ENCODE data around the gene IL23A.
"Not testable (repeated sequence)": the region's sequence is repeated elsewhere in the genome, so short reads cannot be mapped to it uniquely, and the experiment has no call there.

IL23A gene

DNA sequence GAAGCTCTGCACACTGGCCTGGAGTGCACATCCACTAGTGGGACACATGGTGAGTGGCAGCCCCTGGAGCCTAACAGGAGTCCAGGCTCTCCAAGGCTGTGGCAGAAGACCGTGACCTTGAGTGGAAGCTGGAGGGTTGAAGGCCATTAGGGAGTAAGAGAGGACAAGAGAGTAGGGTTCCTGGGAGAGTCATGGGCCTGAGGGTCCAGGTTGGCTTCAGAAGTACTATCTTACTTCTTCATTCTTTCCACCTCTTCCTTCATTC, 406 bp downstream of the IL23A start:
- H3K27ac ChIP-seq (ENCODE audit: low read depth, low read length): peak overlapping the region; percentile 73
- peaks cover 31% of the 10 kb centered on the region for H3K4me1 ChIP-seq (ENCODE audit: control insufficient read depth, insufficient read depth, low read length)
- H3K9me3 ChIP-seq (ENCODE audit: control insufficient read depth, insufficient read depth, low read depth, low read length): no peaks in the 10 kb centered on the region
- H3K4me3 ChIP-seq (ENCODE audit: low read depth, low read length): peak overlapping the region; percentile 49
- H3K36me3 ChIP-seq (ENCODE audit: control insufficient read depth, insufficient read depth, low read length): peaks cover 23% of the 10 kb centered on the region
- H3K9ac ChIP-seq (ENCODE audit: low read length): peak overlapping the region; percentile 79
- no peaks in the 10 kb centered on the region for H3K27me3 ChIP-seq (ENCODE audit: control insufficient read depth, insufficient read depth, low read length)

GRCh38 chr12:56341616-56342015, 2.9 kb downstream of the IL23A start:
- no peaks in the 10 kb centered on the region for H3K9me3 ChIP-seq (ENCODE audit: control insufficient read depth, insufficient read depth, low read depth, low read length)
- no peak overlapping the region for H3K4me3 ChIP-seq (ENCODE audit: low read depth, low read length)
- H3K36me3 ChIP-seq (ENCODE audit: control insufficient read depth, insufficient read depth, low read length): peaks cover 38% of the 10 kb centered on the region
- H3K9ac ChIP-seq (ENCODE audit: low read length): no peak overlapping the region
- no peak overlapping the region for H3K27ac ChIP-seq (ENCODE audit: low read depth, low read length)
- no peaks in the 10 kb centered on the region for H3K27me3 ChIP-seq (ENCODE audit: control insufficient read depth, insufficient read depth, low read length)
- H3K4me1 ChIP-seq (ENCODE audit: control insufficient read depth, insufficient read depth, low read length): peaks cover 23% of the 10 kb centered on the region

GRCh38 chr12:56342290-56342689, 3.6 kb downstream of the IL23A start:
- H3K27me3 ChIP-seq (ENCODE audit: control insufficient read depth, insufficient read depth, low read length); H3K4me3 ChIP-seq (ENCODE audit: low read depth, low read length); H3K9me3 ChIP-seq (ENCODE audit: control insufficient read depth, insufficient read depth, low read depth, low read length); H3K27ac ChIP-seq (ENCODE audit: low read depth, low read length); H3K9ac ChIP-seq (ENCODE audit: low read length): not testable (repeated sequence)
- H3K36me3 ChIP-seq (ENCODE audit: control insufficient read depth, insufficient read depth, low read length): peaks cover 45% of the 10 kb centered on the region
- H3K4me1 ChIP-seq (ENCODE audit: control insufficient read depth, insufficient read depth, low read length): peaks cover 19% of the 10 kb centered on the region

DNA sequence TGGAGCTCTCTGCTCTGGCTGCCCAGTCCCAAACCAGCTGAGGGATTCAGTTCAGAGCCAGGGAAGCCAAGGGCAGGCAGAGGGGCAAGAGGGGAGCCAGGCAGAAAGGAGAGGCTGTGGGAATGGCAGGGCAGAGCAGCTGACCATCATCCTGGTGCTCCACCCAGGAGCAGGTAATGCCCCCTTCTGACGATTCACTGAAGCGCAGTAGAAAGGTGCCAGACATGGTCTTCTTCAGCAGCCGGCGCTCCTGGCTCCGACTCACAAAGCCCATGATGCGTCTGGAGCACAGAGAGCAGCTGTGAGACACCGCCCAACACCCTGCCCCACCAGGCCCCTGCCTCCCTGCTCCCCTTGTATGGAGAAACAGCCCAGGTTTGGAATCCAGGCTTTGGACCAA, 8.0 kb downstream of the IL23A start:
- peaks cover 77% of the 10 kb centered on the region for H3K36me3 ChIP-seq (ENCODE audit: control insufficient read depth, insufficient read depth, low read length)
- no peaks in the 10 kb centered on the region for H3K27me3 ChIP-seq (ENCODE audit: control insufficient read depth, insufficient read depth, low read length)
- no peak overlapping the region for H3K9ac ChIP-seq (ENCODE audit: low read length)
- no peaks in the 10 kb centered on the region for H3K9me3 ChIP-seq (ENCODE audit: control insufficient read depth, insufficient read depth, low read depth, low read length)
- no peak overlapping the region for H3K27ac ChIP-seq (ENCODE audit: low read depth, low read length)
- no peak overlapping the region for H3K4me3 ChIP-seq (ENCODE audit: low read depth, low read length)
- no peaks in the 10 kb centered on the region for H3K4me1 ChIP-seq (ENCODE audit: control insufficient read depth, insufficient read depth, low read length)

DNA sequence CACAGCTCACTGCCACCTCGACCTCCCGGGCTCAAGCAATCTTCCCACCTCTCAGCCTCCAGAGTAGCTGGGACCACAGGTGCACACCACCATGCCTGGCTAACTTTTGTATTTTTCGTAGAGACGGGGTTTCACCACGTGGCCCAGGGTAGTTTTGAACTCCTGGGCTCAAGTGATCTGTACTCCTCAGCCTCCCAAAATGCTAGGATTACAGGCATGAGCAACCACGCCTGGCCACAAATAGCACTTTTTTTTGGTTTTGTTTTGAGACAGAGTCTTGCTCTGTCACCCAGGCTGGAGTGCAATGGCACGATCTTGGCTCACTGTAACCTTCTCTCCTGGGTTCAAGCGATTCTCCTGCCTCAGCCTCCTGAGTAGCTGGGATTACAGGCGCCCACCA, 8.6 kb downstream of the IL23A start:
- not testable (repeated sequence) for H3K4me3 ChIP-seq (ENCODE audit: low read depth, low read length); H3K4me1 ChIP-seq (ENCODE audit: control insufficient read depth, insufficient read depth, low read length); H3K9me3 ChIP-seq (ENCODE audit: control insufficient read depth, insufficient read depth, low read depth, low read length); H3K9ac ChIP-seq (ENCODE audit: low read length); H3K27ac ChIP-seq (ENCODE audit: low read depth, low read length); H3K27me3 ChIP-seq (ENCODE audit: control insufficient read depth, insufficient read depth, low read length)
- peaks cover 78% of the 10 kb centered on the region for H3K36me3 ChIP-seq (ENCODE audit: control insufficient read depth, insufficient read depth, low read length)

- Histone ChIP-seq H3K4me1 (ENCODE audit: control insufficient read depth, insufficient read depth, low read length) (no peaks in the 10 kb centered on the region), H3K36me3 (ENCODE audit: control insufficient read depth, insufficient read depth, low read length) (peaks cover 77% of the 10 kb centered on the region), H3K9ac (ENCODE audit: low read length) (no peak overlapping the region), H3K4me3 (ENCODE audit: low read depth, low read length) (no peak overlapping the region), H3K27me3 (ENCODE audit: control insufficient read depth, insufficient read depth, low read length) (no peaks in the 10 kb centered on the region), H3K9me3 (ENCODE audit: control insufficient read depth, insufficient read depth, low read depth, low read length) (no peaks in the 10 kb centered on the region), H3K27ac (ENCODE audit: low read depth, low read length) (no peak overlapping the region)
These were observed 10.1 kb downstream of the IL23A start for GRCh38 chr12:56348776-56349175.

DNA sequence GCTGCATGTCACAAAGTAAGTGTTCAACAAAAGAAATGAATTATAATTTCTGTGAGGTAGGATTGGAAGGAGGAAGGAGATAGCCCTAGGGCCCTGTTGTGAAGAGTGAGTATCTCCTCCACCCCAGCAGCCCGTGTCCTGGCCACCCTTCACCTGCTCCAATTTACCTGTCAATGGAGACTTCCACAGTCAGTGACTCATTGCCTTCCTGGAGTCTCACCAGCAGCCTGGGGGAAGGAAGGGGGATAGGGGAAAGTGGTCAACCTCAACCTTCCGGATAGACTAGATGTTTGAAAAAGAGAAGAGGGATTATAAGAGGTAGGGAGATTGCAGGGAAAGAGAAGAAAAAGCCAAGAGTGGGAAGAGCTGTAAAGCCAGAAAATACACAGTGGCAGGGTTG, 12.0 kb downstream of the IL23A start:
- Histone ChIP-seq H3K9me3 (ENCODE audit: control insufficient read depth, insufficient read depth, low read depth, low read length) (no peaks in the 10 kb centered on the region), H3K4me1 (ENCODE audit: control insufficient read depth, insufficient read depth, low read length) (no peaks in the 10 kb centered on the region), H3K4me3 (ENCODE audit: low read depth, low read length) (no peak overlapping the region), H3K9ac (ENCODE audit: low read length) (no peak overlapping the region), H3K36me3 (ENCODE audit: control insufficient read depth, insufficient read depth, low read length) (peaks cover 85% of the 10 kb centered on the region), H3K27ac (ENCODE audit: low read depth, low read length) (no peak overlapping the region), H3K27me3 (ENCODE audit: control insufficient read depth, insufficient read depth, low read length) (no peaks in the 10 kb centered on the region)

DNA sequence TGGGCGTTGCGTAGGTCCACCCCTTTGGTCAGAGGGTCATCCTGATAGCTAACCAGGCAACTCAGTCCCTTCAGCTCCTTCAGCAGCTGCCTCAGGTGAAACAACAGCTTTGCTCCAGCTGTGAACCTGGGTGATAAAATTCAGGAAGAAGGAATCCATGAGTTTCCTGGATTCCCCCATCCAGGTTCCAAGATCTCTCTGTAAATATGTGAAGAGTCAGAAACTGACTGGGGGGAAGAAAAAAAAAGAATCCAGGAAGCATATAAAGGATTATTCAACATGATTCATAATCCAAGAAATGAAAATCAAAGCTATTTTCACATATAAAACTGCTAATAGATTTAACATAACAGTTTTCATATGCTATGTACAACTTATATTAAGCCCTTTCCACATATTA, 12.6 kb downstream of the IL23A start:
- Histone ChIP-seq H3K27me3 (ENCODE audit: control insufficient read depth, insufficient read depth, low read length) (no peaks in the 10 kb centered on the region), H3K9me3 (ENCODE audit: control insufficient read depth, insufficient read depth, low read depth, low read length) (no peaks in the 10 kb centered on the region), H3K9ac (ENCODE audit: low read length) (no peak overlapping the region), H3K36me3 (ENCODE audit: control insufficient read depth, insufficient read depth, low read length) (peaks cover 85% of the 10 kb centered on the region), H3K4me1 (ENCODE audit: control insufficient read depth, insufficient read depth, low read length) (no peaks in the 10 kb centered on the region), H3K27ac (ENCODE audit: low read depth, low read length) (no peak overlapping the region), H3K4me3 (ENCODE audit: low read depth, low read length) (no peak overlapping the region)

GRCh38 chr12:56358836-56359532, 20.3 kb downstream of the IL23A start:
- Histone ChIP-seq H3K27ac (ENCODE audit: low read depth, low read length) (no peak overlapping the region), H3K27me3 (ENCODE audit: control insufficient read depth, insufficient read depth, low read length) (no peaks in the 10 kb centered on the region; the same call in 1 of the 2 replicates), H3K9ac (ENCODE audit: low read length) (peak overlapping the region; percentile 56), H3K9me3 (ENCODE audit: control insufficient read depth, insufficient read depth, low read depth, low read length) (no peaks in the 10 kb centered on the region), H3K4me3 (ENCODE audit: low read depth, low read length) (peak overlapping the region; percentile 80), H3K36me3 (ENCODE audit: control insufficient read depth, insufficient read depth, low read length) (peaks cover 23% of the 10 kb centered on the region), H3K4me1 (ENCODE audit: control insufficient read depth, insufficient read depth, low read length) (no peaks in the 10 kb centered on the region)

DNA sequence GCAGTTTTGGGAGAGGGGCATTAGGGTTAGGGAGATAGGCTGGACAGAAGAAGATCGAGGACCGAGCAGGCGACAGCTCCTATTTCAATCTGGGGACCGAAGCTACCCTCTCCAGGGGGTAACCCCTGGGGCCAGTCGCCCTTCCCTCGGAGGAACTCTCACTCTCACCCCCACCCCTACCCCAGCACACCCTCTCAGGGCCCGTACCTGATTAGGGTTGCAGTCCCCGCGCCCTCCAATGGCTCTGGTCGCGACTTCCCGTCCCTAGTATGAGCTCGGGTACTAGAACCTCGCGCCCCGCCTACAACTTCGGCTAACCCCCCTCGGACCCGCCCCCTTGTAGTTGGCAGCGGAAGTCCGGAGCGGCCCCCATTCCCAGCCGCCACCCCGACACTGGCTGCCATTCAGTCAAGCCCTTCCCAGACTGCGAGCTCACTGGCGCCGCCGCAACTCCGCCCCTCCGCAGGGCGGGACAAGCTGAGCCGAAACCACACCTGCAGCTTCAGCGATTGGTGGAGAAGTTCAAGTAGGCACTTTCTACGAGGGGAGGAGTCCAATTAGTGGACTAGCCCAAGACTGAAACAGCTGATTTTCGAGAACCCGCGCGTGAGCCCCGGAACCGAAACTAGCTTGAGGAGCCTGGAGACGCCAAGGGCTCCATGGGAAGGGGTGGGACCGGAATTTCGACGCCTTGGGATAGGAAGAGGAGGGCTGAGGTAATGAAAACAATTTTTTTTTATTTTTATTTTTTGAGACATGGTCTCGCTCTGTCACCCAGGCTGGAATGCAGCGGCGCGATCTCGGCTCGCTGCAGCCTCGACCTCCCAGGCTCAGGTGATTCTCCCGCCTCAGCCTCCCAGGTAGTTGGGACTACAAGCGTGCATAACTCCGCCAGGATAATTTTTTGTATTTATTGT, 21.4 kb downstream of the IL23A start, which contains the start of gene STAT2:
STAT2 (minus strand) TSS at position 257 of the 917 bp plus-strand sequence. CDS start 3,536 bp downstream, outside the sequence.
- Histone ChIP-seq H3K27ac (ENCODE audit: low read depth, low read length) (peak within 1 kb of the TSS; percentile 13; the same call in 1 of the 2 replicates), H3K9me3 (ENCODE audit: control insufficient read depth, insufficient read depth, low read depth, low read length) (no peaks in the 10 kb centered on the region)

DNA sequence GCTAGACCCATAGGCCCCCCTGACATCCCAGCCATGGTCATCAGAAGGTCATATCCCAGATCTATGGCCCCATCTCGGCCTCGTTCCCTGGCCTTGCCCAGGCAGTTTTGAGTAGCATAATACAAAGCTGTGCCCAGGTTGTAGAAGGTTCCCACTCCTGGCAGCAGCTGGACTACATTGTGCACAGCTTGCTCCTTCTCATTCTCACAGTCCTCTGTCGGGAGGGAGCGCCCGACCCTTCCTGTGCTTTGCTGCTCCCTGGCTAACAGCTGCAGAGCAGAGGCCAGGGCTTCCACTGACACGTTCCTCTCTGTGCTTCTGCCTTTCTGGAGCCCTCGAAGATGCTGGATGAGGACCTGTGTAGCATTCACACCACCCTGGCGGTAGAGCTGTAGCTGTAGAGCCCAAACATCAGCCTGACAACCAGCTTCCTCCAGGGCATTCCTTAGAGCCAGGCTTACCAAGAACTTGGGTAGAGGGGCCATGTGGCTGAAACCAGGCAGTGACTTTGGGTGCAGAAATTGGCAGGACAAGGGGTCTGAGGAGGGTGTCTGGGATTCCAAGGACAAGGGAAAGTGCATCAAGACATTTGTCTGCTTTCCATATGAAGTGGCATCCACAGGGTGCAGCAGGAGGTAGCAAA, 22.9 kb downstream of the IL23A start:
- Histone ChIP-seq H3K36me3 (ENCODE audit: control insufficient read depth, insufficient read depth, low read length) (no peaks in the 10 kb centered on the region), H3K27ac (ENCODE audit: low read depth, low read length) (no peak overlapping the region), H3K27me3 (ENCODE audit: control insufficient read depth, insufficient read depth, low read length) (no peaks in the 10 kb centered on the region; the same call in 1 of the 2 replicates), H3K4me3 (ENCODE audit: low read depth, low read length) (peak overlapping the region; percentile 80; the same call in 1 of the 2 replicates), H3K9me3 (ENCODE audit: control insufficient read depth, insufficient read depth, low read depth, low read length) (no peaks in the 10 kb centered on the region), H3K9ac (ENCODE audit: low read length) (no peak overlapping the region), H3K4me1 (ENCODE audit: control insufficient read depth, insufficient read depth, low read length) (no peaks in the 10 kb centered on the region)

More for the DNA sequence above, 21.4 kb downstream of the IL23A start, which contains the start of gene STAT2:
- peak within 1 kb of the TSS; percentile 59 for H3K9ac ChIP-seq (ENCODE audit: low read length)
- H3K4me3 ChIP-seq (ENCODE audit: low read depth, low read length): peak within 1 kb of the TSS; percentile 80
- H3K4me1 ChIP-seq (ENCODE audit: control insufficient read depth, insufficient read depth, low read length): no peaks in the 10 kb centered on the region
- peaks cover 13% of the 10 kb centered on the region for H3K36me3 ChIP-seq (ENCODE audit: control insufficient read depth, insufficient read depth, low read length)
- no peaks in the 10 kb centered on the region; the same call in 1 of the 2 replicates for H3K27me3 ChIP-seq (ENCODE audit: control insufficient read depth, insufficient read depth, low read length)

Measured in HUES6 (cell line).